GM18519 (cell line): Measurements from ENCODE around the gene SLC5A4.

Experiments
- ATAC-seq: cut with Tn5 transposase; IDR thresholded peaks from one replicate; pipeline ENCODE4 v1.9.1; 2021; ENCODE audit warnings: mild to moderate bottlenecking, moderate library complexity; ENCODE audit not compliant: unreplicated experiment, low FRiP score

Gene SLC5A4

GRCh38 chr22:32236970-32237369 is 18.2 kb downstream of the SLC5A4 start:
- ATAC-seq, result no peak

- no peak for ATAC-seq
Measured at GRCh38 chr22:32233091-32233490, 22.1 kb downstream of the SLC5A4 start.

- ATAC-seq, result no peak
Measured at GRCh38 chr22:32232191-32232830, 22.8 kb downstream of the SLC5A4 start.

GRCh38 chr22:32226326-32227104 is 28.6 kb downstream of the SLC5A4 start:
- ATAC-seq, result no peak

GRCh38 chr22:32222991-32223390 is 32.2 kb downstream of the SLC5A4 start:
- ATAC-seq, result no peak

- ATAC-seq, result no peak
Measured at GRCh38 chr22:32219026-32219425, 36.1 kb downstream of the SLC5A4 start.

GRCh38 chr22:32218470-32218869 is 36.7 kb downstream of the SLC5A4 start:
- ATAC-seq, result no peak

GRCh38 chr22:32217465-32217864 is 37.7 kb downstream of the SLC5A4 start:
- no peak for ATAC-seq

- no peak for ATAC-seq
Measured at GRCh38 chr22:32216911-32217310, 38.2 kb downstream of the SLC5A4 start.

- no peak for ATAC-seq
Measured at GRCh38 chr22:32211011-32211410, 44.1 kb downstream of the SLC5A4 start.

GRCh38 chr22:32208681-32209080 is 46.5 kb downstream of the SLC5A4 start:
- ATAC-seq, result no peak

- ATAC-seq, result no peak
Measured at GRCh38 chr22:32207971-32208480, 47.1 kb downstream of the SLC5A4 start.

GRCh38 chr22:32206774-32207758 is 48.1 kb downstream of the SLC5A4 start:
- ATAC-seq, result no peak

- no peak for ATAC-seq
Measured at GRCh38 chr22:32205974-32206773, 49.0 kb downstream of the SLC5A4 start.

- no peak for ATAC-seq
Measured at GRCh38 chr22:32204856-32205722, 50.1 kb downstream of the SLC5A4 start, which contains the start of gene RFPL2. RFPL2 (minus strand) TSS chr22:32205073; CDS start chr22:32202451, 2,622 bp downstream.

GRCh38 chr22:32204040-32204855 is 50.9 kb downstream of the SLC5A4 start:
- no peak for ATAC-seq

GRCh38 chr22:32203181-32204039 is 51.7 kb downstream of the SLC5A4 start:
- no peak for ATAC-seq
